Measurements from ENCODE around the gene LSR. TPM values are rescaled to one million over a fixed set of nuclear protein-coding genes. Genes with fewer than 3 reads are reported as not detected.

The LSR gene
- total RNA-seq, 4 donors from 2014 or later = 36.5 to 85.3 (median 61.8) TPM

- TF ChIP-seq, protein P1, sequence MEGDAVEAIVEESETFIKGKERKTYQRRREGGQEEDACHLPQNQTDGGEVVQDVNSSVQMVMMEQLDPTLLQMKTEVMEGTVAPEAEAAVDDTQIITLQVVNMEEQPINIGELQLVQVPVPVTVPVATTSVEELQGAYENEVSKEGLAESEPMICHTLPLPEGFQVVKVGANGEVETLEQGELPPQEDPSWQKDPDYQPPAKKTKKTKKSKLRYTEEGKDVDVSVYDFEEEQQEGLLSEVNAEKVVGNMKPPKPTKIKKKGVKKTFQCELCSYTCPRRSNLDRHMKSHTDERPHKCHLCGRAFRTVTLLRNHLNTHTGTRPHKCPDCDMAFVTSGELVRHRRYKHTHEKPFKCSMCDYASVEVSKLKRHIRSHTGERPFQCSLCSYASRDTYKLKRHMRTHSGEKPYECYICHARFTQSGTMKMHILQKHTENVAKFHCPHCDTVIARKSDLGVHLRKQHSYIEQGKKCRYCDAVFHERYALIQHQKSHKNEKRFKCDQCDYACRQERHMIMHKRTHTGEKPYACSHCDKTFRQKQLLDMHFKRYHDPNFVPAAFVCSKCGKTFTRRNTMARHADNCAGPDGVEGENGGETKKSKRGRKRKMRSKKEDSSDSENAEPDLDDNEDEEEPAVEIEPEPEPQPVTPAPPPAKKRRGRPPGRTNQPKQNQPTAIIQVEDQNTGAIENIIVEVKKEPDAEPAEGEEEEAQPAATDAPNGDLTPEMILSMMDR (IDR thresholded peaks at IDR 0.05) = no peak
- TF ChIP-seq POLR2A (IDR thresholded peaks at IDR 0.05) = no peak
- peaks cover 7 to 9% of the 10 kb centered on the region in 2 donors for H3K4me1 ChIP-seq
- no peaks in the 10 kb centered on the region for H3K27me3 ChIP-seq
- no peaks in the 10 kb centered on the region for H3K9me3 ChIP-seq
- DNase-seq = no peak
- no peak overlapping the region for H3K4me3 ChIP-seq (replicated peaks in 1 of 3)
- WGBS, 2 donors = 77 to 84% methylated on average over 5 to 9 of the region's 9 CpGs
- peaks cover 5 to 12% of the 10 kb centered on the region in 2 donors for H3K36me3 ChIP-seq
- no peak overlapping the region for H3K27ac ChIP-seq
- intact Hi-C loops (cut with DNase I) = no loop called here
Measured at GRCh38 chr19:35253316-35254286, 4.8 kb downstream of the LSR start.

GRCh38 chr19:35254341-35255297 lies 5.8 kb downstream of the LSR start:
- no peak overlapping the region for H3K4me3 ChIP-seq (replicated peaks in 1 of 3)
- 82 to 88% methylated on average over 17 of the region's 17 CpGs for WGBS, 2 donors
- no peak for DNase-seq
- H3K4me1 ChIP-seq = peaks cover 6 to 9% of the 10 kb centered on the region in 2 donors
- H3K27me3 ChIP-seq = no peaks in the 10 kb centered on the region
- peaks cover 5 to 12% of the 10 kb centered on the region in 2 donors for H3K36me3 ChIP-seq
- no peak for TF ChIP-seq POLR2A (IDR thresholded peaks at IDR 0.05)
- TF ChIP-seq, protein P1 (IDR thresholded peaks at IDR 0.05) = no peak
- intact Hi-C loops (cut with DNase I) = no loop called here
- H3K9me3 ChIP-seq = no peaks in the 10 kb centered on the region
- peak overlapping the region in 1 of 3 donors; percentile 53 for H3K27ac ChIP-seq

GRCh38 chr19:35256566-35256965 lies 7.8 kb downstream of the LSR start:
- DNase-seq = no peak
- WGBS, 2 donors = 63 to 64% methylated on average over 2 of the region's 2 CpGs
- Histone ChIP-seq H3K4me1 (peaks cover 1 to 3% of the 10 kb centered on the region in 2 donors), H3K27me3 (no peaks in the 10 kb centered on the region), H3K36me3 (peaks cover 5 to 8% of the 10 kb centered on the region in 2 donors), H3K4me3 (replicated peaks in 1 of 3) (no peak overlapping the region), H3K27ac (no peak overlapping the region), H3K9me3 (no peaks in the 10 kb centered on the region)
- TF ChIP-seq POLR2A (IDR thresholded peaks at IDR 0.05) = no peak
- TF ChIP-seq, protein P1 (IDR thresholded peaks at IDR 0.05) = no peak
- intact Hi-C loops (cut with DNase I) = no loop called here

GRCh38 chr19:35257113-35257461 lies 8.3 kb downstream of the LSR start:
- Histone ChIP-seq H3K9me3 (no peaks in the 10 kb centered on the region), H3K27me3 (no peaks in the 10 kb centered on the region), H3K27ac (no peak overlapping the region), H3K4me3 (replicated peaks in 1 of 3) (no peak overlapping the region), H3K36me3 (peaks cover 5 to 8% of the 10 kb centered on the region in 2 donors), H3K4me1 (peaks cover 7 to 8% of the 10 kb centered on the region in 2 donors)
- WGBS, 2 donors = 91 to 95% methylated on average over 7 to 9 of the region's 9 CpGs
- intact Hi-C loops (cut with DNase I) = no loop called here
- no peak for DNase-seq
- TF ChIP-seq, protein P1 (IDR thresholded peaks at IDR 0.05) = no peak
- no peak for TF ChIP-seq POLR2A (IDR thresholded peaks at IDR 0.05)
